Nephron progenitor cell (in vitro differentiated cells): ENCODE measurements around the gene ZFP57.
"Not testable (repeated sequence)": the region's sequence is repeated elsewhere in the genome, so short reads cannot be mapped to it uniquely, and the experiment has no call there.

Experiments
- DNase-seq: peaks from one replicate; pipeline ENCODE4 v3.0.0; 2021
- H3K27ac Mint-ChIP-seq: 2 replicates; pipeline ENCODE4 v1.8.0; 2021; ENCODE audit warnings: mild to moderate bottlenecking, moderate library complexity, mixed read lengths
- H3K27me3 Mint-ChIP-seq: 2 replicates; pipeline ENCODE4 v1.8.0; 2021; ENCODE audit warnings: mild to moderate bottlenecking, low read depth, mixed read lengths; ENCODE audit not compliant: poor library complexity
- H3K36me3 Mint-ChIP-seq: 2 replicates; pipeline ENCODE4 v1.8.0; 2021; ENCODE audit warnings: low read depth, mixed read lengths
- H3K4me1 Mint-ChIP-seq: 2 replicates; pipeline ENCODE4 v1.8.0; 2021; ENCODE audit warnings: mixed read lengths
- H3K4me3 Mint-ChIP-seq: 2 replicates; pipeline ENCODE4 v1.8.0; 2021; ENCODE audit warnings: mild to moderate bottlenecking, moderate library complexity, mixed read lengths
- H3K9me3 Mint-ChIP-seq: 2 replicates; pipeline ENCODE4 v1.8.0; 2021; ENCODE audit warnings: mild to moderate bottlenecking, moderate library complexity, mixed read lengths
- CTCF ChIP-seq: fragments of 200-600 bp; sonication (generic); IDR thresholded peaks from 2 replicates; pipeline ENCODE4 v1.5.0; 2021; ENCODE audit warnings: antibody characterized with exemption

ZFP57 gene

GRCh38 chr6:29665942-29666825 is 14.8 kb downstream of the ZFP57 start:
- Mint-ChIP-seq H3K4me3 (no peak overlapping the region), H3K4me1 (peaks cover 37% of the 10 kb centered on the region), H3K27ac (peak overlapping the region; percentile 39)

GRCh38 chr6:29663300-29664042 is 17.5 kb downstream of the ZFP57 start:
- H3K4me1 Mint-ChIP-seq = peaks cover 32% of the 10 kb centered on the region
- no peaks in the 10 kb centered on the region for H3K36me3 Mint-ChIP-seq
- peaks cover 47% of the 10 kb centered on the region for H3K27me3 Mint-ChIP-seq
- H3K27ac Mint-ChIP-seq = no peak overlapping the region
- no peak for DNase-seq
- no peaks in the 10 kb centered on the region for H3K9me3 Mint-ChIP-seq
- no peak overlapping the region for H3K4me3 Mint-ChIP-seq
- TF ChIP-seq CTCF = no peak

More at GRCh38 chr6:29665942-29666825, 14.8 kb downstream of the ZFP57 start:
- TF ChIP-seq CTCF = no peak
- H3K27me3 Mint-ChIP-seq = peaks cover 57% of the 10 kb centered on the region
- no peaks in the 10 kb centered on the region for H3K9me3 Mint-ChIP-seq
- no peaks in the 10 kb centered on the region for H3K36me3 Mint-ChIP-seq
- DNase-seq = no peak

GRCh38 chr6:29661502-29662141 is 19.3 kb downstream of the ZFP57 start:
- H3K9me3 Mint-ChIP-seq, H3K27ac Mint-ChIP-seq, H3K4me3 Mint-ChIP-seq, DNase-seq, H3K36me3 Mint-ChIP-seq: not testable (repeated sequence)
- peaks cover 38% of the 10 kb centered on the region for H3K27me3 Mint-ChIP-seq
- peaks cover 25% of the 10 kb centered on the region for H3K4me1 Mint-ChIP-seq

- H3K4me1 Mint-ChIP-seq = peaks cover 26% of the 10 kb centered on the region
- peaks cover 36% of the 10 kb centered on the region for H3K27me3 Mint-ChIP-seq
- no peak for TF ChIP-seq CTCF
- H3K4me3 Mint-ChIP-seq = no peak overlapping the region
- H3K36me3 Mint-ChIP-seq = no peaks in the 10 kb centered on the region
- H3K27ac Mint-ChIP-seq = no peak overlapping the region
- no peaks in the 10 kb centered on the region for H3K9me3 Mint-ChIP-seq
- DNase-seq = no peak
Measured at GRCh38 chr6:29661071-29661470, 19.9 kb downstream of the ZFP57 start.

GRCh38 chr6:29656798-29657197 is 24.2 kb downstream of the ZFP57 start, which contains the start of gene MOG:
MOG (plus strand) TSS chr6:29657092; CDS start chr6:29657210, 118 bp downstream.
- Mint-ChIP-seq H3K36me3 (no peaks in the 10 kb centered on the region), H3K27me3 (peaks cover 31% of the 10 kb centered on the region), H3K4me1 (peaks cover 23% of the 10 kb centered on the region), H3K9me3 (no peaks in the 10 kb centered on the region), H3K27ac (no peak within 1 kb of the TSS), H3K4me3 (no peak within 1 kb of the TSS)
- TF ChIP-seq CTCF = no peak
- DNase-seq = no peak

- no peak for TF ChIP-seq CTCF
- Mint-ChIP-seq H3K4me1 (peaks cover 28% of the 10 kb centered on the region), H3K27me3 (peaks cover 26% of the 10 kb centered on the region), H3K36me3 (no peaks in the 10 kb centered on the region), H3K27ac (no peak overlapping the region), H3K9me3 (no peaks in the 10 kb centered on the region), H3K4me3 (no peak overlapping the region)
- no peak for DNase-seq
Measured at GRCh38 chr6:29656157-29656556, 24.8 kb downstream of the ZFP57 start.
